ENCODE results near the gene MEOX1.
"Not testable (repeated sequence)": the region's sequence is repeated elsewhere in the genome, so short reads cannot be mapped to it uniquely, and the experiment has no call there.

MEOX1 gene

DNA sequence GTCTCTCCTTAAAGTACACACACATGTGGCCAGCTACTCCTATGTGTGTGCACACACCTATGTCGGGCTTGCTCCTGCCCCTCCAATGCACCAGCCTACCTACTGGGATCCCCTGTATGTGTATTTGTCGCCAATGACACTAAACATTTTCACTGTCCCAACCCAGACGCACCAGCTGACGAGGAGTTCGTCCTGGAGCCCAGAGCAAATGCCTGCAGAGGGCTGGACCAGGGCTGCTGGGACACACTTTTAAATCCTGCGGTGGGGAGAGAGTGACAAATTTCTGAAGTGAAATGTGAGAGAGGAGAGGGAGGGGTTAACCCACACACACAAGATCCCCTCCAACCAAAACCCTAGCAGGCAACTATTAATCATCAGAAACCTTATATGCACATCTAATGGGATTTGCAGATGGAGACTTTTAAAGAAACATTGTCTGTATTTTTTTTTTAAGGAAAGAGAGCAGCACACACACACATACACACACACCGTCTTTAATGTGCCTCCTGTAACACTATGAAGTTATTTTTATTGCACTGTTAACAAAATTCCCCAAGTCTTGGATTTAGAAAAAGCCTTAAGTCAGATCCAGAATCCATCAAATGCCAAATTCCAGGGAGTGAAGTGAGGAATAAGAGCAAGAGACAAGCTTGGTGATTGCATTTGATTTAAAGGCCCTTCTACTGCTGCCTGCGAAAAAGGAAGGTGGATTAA lies at the start of gene MEOX1:
Gene MEOX1, minus strand, starts transcription at position 224 of the 714 bp plus-strand sequence. CDS start 388 bp downstream, outside the sequence.
- no peak for DNase-seq

DNA sequence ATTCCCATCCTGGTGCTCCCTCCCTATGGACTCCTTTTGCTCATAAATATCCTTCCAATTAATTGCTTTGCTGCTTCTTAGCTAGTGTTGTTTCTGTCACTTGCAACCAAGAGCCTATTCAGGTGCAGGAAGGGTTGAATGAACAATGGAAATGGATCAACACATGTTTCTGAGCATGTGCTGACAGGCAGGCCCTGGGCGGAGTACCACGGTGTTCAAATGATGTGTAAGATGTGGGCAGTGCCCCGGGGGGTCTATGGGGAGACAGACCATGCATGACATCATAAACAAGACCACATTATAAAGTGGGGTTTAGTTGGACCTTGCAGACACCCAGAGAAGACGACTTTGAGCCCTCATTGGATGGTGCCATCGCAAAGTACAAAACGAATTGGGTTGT lies 48.4 kb upstream of the MEOX1 start:
- DNase-seq: no peak

DNA sequence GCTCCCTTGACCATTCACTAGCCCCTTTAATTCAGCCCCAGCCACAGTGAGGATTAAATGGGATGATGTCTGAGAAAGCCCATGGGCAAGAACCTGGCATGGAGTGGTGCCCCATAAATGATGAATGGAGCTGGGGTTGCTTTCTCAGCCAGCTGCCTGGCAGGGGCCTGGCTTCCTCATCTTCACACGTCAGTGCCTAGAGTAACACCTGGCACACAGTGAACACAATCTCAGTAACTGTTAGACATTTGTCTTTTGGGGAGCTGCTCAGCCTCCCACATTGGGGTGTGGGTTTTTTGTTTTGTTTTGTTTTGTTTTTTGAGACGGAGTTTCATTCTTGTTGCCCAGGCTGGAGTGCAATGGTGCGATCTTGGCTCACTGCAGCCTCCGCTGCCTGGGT lies 47.5 kb upstream of the MEOX1 start:
- no peak for DNase-seq

DNA sequence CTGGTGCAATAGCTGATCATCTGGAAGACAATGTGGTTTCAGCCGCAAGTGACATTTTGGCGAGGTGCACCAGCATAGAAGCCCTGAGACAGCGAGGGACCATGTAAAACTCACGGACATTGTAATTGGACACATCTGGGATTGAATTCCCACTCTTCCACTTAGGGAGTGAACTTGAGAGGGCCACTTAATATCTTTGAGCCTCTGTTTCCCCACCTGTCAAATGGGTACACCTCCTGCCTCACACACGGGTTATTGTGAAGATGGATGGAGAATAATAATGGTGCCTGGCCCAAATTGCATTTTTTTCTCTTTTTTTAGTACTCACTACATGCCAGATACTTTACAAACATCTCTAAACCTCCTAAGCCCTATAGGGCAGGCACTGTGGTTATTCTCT lies 45.5 kb upstream of the MEOX1 start:
- no peak for DNase-seq

DNA sequence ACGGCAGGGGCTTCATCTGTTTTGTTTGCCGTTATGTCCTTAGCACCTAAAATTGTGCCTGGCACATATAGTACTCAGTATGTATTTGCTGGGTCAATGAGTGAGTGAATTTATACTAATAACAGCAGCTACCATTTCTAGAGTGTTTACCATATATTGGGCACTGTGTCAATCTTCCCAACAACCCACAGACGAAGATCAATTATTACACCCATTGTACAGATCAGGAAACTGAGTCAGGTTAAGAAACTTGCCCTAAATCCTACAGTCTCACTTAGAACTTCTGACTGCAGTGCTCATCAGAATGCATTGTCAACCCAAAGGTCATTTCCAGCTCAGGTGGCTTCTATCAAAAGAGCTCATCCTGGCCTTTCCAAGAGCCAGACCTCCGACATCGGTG lies 44.5 kb upstream of the MEOX1 start:
- no peak for DNase-seq

DNA sequence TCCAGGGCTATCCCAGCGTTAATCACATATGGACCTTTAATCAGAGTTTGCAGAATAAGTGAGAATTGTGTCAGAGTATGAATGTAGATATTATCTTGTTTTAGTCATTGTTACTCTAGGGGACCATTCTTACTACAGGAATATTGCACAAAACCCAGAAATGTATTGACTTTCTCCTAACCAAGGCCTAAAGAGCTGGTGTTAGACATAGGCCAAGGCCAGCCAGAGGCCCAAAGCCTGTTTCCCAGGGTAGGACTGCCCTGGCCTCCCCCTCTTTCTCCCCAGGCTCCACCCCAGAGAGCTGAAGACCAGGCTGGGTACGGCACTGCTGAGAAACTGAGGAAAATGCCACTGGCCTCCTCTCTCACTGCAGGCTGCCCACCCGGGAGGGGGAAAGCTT lies 41.9 kb upstream of the MEOX1 start:
- DNase-seq: no peak

DNA sequence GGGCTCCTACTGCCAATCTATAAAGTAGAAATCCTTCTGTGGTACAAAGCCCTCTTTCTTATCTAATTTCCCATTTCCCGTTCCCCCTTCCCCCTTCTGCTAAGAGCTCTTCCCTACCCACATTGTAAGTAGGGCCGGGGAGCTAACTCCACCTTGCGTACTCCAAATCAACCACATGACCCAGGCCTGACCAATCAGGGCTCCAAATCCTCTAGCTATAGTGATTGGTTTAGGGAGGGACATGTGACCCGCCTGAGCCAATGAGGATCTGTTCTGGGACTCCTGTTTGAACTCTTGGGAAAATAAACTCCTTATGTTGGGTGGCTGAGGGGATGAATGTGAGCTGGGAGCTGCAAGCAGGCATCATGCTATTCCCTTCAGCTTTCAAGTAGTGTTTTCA lies 40.9 kb upstream of the MEOX1 start:
- DNase-seq: no peak

DNA sequence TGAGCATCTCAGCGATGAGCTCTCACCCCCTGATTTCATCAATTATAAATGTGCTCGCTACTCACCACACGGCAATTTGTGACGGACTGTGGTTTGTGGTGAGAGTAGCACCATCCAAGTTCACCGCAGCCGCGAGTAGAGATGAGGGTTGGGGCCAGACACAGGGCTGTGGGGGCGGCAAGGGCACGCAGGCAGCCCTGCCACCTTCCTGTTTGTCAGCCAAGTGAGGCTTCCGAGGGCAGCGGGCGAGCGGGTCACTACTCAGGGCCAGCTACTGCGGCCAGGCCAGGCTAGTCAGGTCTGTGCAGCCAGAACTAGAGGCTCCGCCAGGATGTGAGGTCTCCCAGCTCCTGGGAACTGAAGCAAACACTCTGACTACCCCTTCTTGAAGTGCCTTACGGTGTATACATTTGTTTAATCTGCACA lies 39.6 kb upstream of the MEOX1 start:
- DNase-seq: peak; percentile 13

DNA sequence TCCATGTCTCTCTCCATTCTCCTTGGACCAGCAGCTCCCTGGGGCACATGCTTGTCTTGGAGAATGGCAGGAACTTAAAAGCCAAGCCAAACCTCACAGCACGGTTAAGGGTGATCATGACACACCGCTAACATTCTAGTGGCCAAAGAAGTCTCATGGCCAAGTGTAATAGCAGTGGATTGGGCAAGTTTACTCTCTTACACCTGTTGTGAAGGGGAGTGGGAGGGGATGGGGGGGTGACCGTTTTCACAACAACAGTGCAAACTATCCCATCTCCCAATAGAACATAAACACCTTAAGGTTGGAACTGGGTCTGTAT lies 37.7 kb upstream of the MEOX1 start:
- no peak for DNase-seq

DNA sequence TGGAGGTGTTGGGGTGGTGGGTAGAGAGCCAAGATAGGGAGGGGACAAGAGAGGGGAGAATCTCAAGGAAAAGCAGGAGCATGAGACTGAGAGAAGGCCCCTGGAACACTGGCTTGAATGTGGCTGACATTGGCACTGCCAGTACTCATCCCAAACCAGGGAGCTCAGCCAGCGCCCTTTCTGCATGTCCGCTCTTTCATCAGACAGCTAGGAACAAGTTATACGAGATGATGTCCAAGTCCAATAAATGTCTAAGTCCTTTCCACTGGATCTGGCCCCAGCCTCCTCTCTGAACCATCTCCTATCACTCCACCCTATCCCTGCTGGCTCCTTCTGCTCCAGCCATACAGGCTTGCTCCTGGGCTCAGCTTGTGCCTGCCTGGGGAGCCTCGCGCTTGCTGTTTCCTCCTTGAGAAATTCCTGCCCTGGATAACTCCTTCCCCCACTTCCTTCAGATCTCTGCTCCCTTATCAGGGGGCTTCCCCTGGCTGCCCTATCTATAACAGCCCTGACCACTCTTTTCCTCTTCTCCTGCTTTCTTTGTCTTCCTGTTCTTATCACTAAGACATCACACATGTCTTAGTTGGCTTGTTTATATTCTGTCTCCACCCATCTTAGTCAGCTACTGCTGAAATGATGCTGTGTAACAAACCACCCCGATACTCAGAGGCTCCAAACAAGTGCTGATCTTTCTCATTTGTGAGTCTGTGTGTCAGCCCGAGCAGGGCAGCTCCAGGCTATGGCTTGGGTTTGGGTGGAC lies 37.1 kb upstream of the MEOX1 start:
- no peak for DNase-seq

DNA sequence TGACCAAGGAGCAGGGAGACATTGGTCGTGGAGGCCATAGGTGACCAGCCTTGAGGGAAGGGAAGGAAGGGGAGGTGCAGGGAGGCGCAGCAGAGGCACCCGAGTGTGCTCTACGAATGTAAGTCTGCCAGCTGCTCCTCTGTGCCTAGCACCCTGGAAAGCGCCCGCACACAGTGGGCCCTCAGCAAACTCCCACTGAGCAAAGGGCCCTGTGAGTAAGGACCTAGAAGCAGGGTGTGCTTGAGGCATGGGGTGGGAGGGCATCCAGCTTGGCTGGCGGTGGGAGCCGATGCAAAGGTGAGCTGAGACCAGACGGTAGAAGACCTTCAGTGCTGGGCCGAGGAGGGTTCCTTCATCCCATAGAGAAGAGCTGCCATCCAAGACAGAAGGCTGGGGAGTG lies 36.2 kb upstream of the MEOX1 start:
- no peak for DNase-seq

DNA sequence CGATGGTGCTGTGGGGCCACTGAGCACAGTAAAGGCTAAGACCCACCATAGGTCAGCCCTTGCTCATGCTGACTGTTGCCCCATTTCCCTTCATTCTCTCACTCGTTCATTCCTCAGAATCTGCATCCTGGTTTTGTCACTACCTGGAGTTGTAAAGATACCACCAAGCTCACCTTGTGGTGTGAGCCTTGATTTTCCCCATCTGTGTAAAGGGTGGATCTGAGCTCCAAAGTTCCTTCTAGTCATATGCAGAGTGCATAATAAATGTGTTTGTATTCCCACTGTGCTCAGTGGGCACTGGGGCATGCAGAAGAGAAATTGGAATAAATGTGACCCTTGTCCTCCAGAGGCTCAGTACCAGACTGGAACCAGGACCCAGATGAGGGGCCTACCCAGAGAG lies 35.2 kb upstream of the MEOX1 start:
- no peak for DNase-seq

DNA sequence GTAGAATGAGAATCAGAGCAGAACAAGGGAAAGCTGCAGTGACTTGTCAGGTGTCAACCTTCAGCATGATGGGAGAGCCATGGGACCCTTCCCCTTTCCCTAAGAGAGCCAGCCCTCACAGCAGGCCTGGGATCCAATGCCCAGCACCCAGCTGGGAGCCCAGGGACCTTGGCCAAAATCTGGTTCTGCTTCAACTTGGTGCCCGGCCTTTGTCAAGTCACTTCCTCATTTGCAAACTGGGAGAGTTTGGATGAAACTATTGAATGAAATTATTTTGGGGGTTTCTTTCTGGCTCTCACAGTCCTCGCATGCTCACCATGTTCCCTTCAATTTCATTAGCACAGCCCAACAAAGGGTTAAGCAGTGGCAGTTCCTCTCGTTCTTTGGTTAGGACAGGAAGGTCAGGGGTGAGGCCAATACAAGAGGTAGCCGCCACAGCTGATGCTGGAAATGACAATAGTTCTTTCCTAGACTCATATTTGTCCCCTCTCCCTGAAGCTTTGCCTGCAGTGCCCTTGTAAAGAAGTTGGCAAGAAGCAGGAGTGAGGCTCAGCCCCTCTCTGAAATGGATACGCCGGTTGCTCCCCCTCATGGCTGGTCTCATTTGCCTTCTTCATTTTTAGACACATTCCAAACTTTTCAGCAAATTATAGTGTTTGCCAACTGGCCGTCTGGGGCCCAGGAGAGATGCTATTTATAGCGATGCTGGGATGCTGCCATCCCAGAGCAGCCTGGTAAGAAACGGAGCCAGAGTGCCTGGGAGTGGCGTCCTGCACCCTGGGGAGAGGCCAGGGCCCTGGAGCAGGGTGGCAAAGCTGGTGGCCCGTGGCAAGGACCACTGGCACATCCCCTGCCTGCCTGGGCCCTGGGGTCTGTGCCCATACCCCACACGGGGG lies 34.5 kb upstream of the MEOX1 start:
- DNase-seq: no peak

DNA sequence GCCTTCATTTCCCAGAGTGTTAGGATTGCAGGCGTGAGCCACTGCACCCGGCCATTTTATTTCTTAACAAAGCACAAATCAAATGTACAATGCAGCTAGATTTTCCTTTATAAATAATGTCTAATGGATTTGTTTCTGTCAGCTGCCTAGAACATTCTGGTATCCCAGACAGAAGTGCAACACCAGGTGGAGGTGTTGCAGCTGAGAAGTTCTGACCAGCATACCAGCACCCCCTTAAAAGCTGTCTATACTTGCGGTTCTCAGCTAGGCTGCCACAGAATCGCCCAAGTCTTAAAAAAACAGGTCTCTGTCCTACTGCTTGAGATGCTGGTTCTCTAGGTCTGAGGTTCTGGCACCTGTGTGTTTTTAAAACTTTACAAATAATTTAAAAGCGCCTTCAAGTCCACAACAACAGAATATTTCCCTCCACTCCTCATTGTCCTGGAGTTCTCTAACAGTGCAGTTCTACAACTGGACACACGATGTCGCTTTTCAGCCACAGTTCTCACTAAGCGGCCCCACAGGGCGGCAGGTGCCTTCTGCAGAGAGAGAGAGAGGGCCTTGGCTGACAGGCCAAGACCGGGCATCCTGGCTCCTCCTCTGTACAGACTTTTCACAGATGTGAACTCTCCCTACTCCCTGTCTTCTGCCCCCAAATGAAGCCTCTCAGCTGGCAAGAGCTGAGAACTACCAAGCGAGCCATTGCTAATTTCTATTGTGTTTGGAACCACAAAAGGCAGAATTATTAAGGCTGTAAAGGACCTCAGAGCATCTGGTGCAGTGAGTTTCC lies 32.6 kb upstream of the MEOX1 start:
- peak; percentile 79 for DNase-seq

DNA sequence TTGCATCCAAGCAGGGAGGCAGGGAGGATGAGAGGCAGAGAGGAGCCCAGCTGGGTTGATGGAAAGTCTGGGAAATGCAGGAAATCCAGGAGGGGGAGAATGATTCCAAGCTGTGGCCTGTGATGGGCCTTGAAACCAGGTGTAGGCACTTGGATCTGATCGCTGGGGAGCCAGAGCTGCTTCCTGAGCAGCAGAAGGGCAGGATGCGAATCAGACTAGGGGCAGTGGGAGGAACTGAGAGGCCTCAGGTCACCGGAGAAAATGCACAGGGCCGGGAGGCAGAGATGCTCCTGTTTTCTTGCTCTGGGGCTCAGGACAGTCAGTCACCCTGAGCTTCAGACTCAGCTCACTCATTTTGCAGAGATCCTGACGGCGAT lies 29.6 kb upstream of the MEOX1 start:
- no peak for DNase-seq

DNA sequence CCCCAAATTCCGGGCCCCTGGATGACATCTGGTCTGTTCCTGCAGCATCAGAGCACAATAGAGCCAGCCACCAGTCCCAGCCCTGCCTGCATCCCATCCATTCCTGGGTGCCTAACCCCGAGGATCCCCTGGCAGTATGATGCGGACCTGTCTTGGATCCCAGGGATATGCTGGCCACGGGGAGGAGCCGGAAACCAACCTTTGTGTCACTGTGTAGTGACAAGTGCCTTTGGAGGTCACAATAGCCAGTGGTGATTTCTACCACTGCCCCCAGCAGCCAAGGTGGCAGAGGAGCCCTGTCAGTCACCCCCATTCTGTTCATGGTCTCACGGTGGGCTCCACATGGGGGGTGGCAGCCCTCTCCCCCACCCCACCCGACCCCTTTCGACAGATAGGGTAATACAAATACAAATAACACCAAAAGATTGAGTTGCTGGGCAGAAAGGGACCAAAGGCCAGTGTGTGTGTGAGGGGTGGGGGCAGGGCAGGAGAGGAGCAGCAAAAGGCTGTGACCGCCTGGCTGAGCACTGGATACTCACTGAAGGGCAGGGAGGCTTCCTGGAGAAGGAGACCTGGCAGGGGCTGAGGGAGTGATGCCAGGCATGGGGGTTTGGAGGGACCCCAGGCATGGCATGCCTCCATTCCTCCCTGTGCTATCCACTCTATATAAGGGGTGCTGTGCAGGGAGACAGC lies 29.0 kb upstream of the MEOX1 start:
- DNase-seq: no peak

DNA sequence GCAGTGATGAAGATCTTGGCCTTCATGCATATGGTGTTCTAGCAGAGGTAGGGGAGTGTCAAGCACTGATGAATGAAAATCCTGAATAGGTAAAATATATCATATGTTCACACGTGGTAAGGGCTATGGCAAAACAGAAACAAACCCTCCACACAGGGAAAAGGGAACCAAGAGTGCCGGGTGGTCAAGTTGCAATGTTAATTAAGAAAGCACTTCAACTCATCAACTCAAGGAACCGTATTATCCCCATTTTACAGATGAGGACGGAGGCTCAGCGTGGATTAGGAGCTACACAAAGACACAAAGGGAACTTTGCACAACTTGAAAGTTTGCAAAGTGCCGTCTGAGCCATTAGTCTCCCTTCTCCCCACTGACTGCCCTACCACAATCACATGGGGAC lies 28.1 kb upstream of the MEOX1 start:
- DNase-seq: no peak

DNA sequence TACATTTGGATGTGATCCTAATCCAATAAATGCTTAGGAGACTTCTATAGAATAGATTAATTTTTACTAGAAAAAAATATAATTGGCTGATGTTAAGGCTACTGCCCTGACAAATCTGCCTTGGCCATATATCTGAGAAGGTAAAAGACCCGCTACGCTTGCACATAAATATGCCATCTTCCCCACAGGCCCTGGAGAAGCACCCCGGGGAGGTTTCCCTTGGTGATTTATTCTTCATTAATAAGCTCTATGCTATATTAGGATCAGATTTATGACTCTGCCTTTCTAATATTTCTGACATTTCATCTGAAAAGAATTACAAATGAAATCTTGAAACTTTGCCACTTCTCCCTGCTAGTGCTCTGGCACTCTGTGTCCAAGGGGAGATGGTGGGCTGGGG lies 27.4 kb upstream of the MEOX1 start:
- DNase-seq: no peak

DNA sequence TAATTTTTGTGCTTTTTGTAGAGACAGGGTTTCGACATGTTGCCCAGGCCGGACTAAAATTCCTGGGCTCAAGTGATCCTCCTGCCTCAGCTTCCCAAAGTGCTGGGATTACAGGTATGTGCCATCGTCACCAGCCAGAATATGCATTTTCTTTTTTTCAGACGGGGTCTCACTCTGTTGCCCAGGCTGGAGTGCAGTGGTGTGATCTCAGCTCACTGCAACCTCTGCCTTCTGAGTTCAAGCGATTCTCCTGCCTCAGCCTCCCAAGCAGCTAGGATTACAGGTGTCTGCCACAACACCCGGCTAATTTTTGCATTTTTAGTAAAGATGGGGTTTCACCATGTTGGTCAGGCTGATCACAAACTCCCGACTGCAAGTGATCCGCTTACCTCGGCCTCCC lies 25.2 kb upstream of the MEOX1 start:
- not testable (repeated sequence) for DNase-seq

DNA sequence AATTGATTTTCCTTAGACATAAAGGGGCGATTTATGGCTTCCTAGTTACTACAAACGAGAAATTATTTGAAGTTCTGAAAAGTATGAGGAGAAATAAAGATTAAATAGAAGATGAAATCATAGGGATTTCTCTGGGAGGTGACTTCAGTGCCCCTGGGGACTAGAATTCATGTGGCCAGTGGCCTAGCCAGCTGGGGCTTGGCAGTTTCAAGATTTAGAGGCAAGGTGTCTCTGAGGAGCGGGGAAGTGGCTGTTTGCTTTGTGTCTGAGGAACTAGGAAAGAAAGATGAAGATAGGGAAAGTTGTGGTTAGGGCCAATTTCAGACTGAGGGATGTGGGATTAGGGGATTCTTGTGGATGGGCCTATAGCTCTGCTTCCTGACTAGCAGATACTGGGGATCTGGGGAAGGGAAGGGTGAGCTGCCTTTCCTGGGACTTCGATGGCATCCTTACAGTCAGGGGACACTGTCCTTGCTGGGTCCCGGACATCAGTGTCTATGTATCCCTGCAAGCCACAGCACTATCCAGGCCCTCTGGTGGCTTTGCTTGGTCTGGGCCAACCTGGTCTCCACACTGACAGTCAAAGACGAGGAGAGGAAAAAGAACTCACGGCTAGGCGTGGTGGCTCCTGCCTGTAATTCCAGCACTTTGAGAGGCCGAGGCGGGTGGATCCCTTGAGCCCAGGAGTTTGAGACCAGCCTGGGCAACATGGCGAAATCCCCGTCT lies 22.4 kb upstream of the MEOX1 start:
- no peak for DNase-seq

DNA sequence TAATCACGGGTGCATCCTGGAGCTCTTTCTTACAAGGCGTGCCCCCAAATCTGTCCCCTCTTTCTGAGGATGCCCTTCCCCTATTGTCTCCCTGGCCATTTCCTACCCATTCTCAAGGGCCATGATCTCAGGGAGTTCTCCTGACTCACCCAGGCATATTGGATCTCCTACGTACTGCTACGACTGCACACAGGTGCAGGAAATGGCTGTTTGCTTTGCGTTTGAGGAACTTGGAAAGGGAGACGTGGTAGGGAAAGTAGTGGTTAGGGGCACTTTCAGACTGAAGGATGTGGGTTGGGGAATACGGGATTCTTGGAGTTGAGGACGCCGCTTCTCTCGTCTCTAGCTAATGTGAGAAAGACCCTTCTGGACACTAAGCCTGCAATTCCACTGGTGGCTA lies 18.7 kb upstream of the MEOX1 start:
- DNase-seq: no peak

DNA sequence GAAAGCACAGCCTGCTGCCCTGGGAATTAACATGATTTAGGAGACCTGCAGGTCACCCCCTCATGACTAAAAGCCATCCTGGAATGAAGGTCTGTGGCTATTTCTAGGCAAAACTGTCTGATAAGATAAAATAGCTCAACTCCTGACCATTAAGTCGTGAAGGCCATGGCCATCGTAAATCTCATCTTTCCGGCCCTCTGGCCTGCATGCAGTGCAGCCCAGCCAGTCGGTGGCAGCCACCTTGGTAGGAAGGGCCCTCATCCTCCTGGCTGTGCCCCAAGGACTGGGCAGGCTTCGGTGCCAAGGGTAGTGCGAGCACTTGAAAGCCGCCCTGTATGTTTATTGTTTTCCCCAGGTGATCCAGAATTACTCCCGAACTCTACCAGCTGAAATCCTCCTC lies 18.2 kb upstream of the MEOX1 start:
- DNase-seq: no peak

Measured in CD4-positive, alpha-beta T cell treated with Interleukin-6 for 4 hours (primary cell).